Lung microvascular endothelial cell (primary cell): ENCODE measurements around the gene CTDSPL. TPM values are rescaled to one million over a fixed set of nuclear protein-coding genes. Genes with fewer than 3 reads are reported as not detected.

ENCODE experiments used
- DNase-seq, 2 donors: peaks; one replicate each; pipeline versions ENCODE4 v3.0.0 to v3.0.0-alpha.2; 2010; ENCODE audit warnings: low read depth in 2 of 2
- total RNA-seq: library from RNA; depleted of rRNA; stranded (reverse); fragments of >200 nt; gene quantifications from 2 replicates; pipeline ENCODE4 v1.2.1, GENCODE V29; 2014

CTDSPL gene
- total RNA-seq, 1 donor from 2014 or later, result 206 TPM

- DNase-seq, result peak; percentile 34 to 42
Observed at GRCh38 chr3:37941608-37942508, 80.2 kb downstream of the CTDSPL start.

GRCh38 chr3:37942646-37943045 lies 81.0 kb downstream of the CTDSPL start:
- DNase-seq, result no peak

- no peak for DNase-seq
Observed at GRCh38 chr3:37943126-37943525, 81.4 kb downstream of the CTDSPL start.

GRCh38 chr3:37943631-37944314 lies 82.1 kb downstream of the CTDSPL start:
- no peak for DNase-seq

GRCh38 chr3:37944391-37944842 lies 82.7 kb downstream of the CTDSPL start:
- DNase-seq, result peak; percentile 23 to 37

GRCh38 chr3:37945156-37945806 lies 83.6 kb downstream of the CTDSPL start:
- DNase-seq, result no peak

- peak; percentile 78 to 92 for DNase-seq
Observed at GRCh38 chr3:37945807-37946530, 84.3 kb downstream of the CTDSPL start.

- no peak for DNase-seq
Observed at GRCh38 chr3:37946531-37946889, 84.8 kb downstream of the CTDSPL start.

GRCh38 chr3:37949866-37950265 lies 88.2 kb downstream of the CTDSPL start:
- DNase-seq, result no peak

GRCh38 chr3:37952564-37952963 lies 90.9 kb downstream of the CTDSPL start:
- DNase-seq, result no peak

- no peak for DNase-seq
Observed at GRCh38 chr3:37953226-37953625, 91.5 kb downstream of the CTDSPL start.

GRCh38 chr3:37953707-37954394 lies 92.2 kb downstream of the CTDSPL start:
- DNase-seq, result no peak

GRCh38 chr3:37954881-37955280 lies 93.2 kb downstream of the CTDSPL start:
- no peak for DNase-seq

- DNase-seq, result peak in 1 of 2 donors; percentile 36
Observed at GRCh38 chr3:37955918-37956707, 94.4 kb downstream of the CTDSPL start.

- peak; percentile 54 to 67 for DNase-seq
Observed at GRCh38 chr3:37956723-37957538, 95.3 kb downstream of the CTDSPL start.

GRCh38 chr3:37957539-37957936 lies 95.9 kb downstream of the CTDSPL start:
- no peak for DNase-seq

- DNase-seq, result peak in 1 of 2 donors; percentile 53
Observed at GRCh38 chr3:37961622-37962431, 100.1 kb downstream of the CTDSPL start.

GRCh38 chr3:37963016-37963415 lies 101.3 kb downstream of the CTDSPL start:
- DNase-seq, result no peak
